A549 (cell line): ENCODE measurements around the gene ZC3H12C.

Experiments used
- POLR2A ChIP-seq: IDR thresholded peaks from 2 replicates; pipeline ENCODE4 v1.6.1; 2012; ENCODE audit warnings: mild to moderate bottlenecking, low read length
- SREBF2 ChIP-seq: fragments of 450-650 bp; IDR thresholded peaks from 2 replicates; pipeline ENCODE4 v1.6.1; 2014; ENCODE audit warnings: mild to moderate bottlenecking, moderate library complexity
- ZFP36 ChIP-seq: fragments of 450-650 bp; IDR thresholded peaks from 2 replicates; pipeline ENCODE4 v1.6.1; 2014; ENCODE audit warnings: borderline replicate concordance; ENCODE audit not compliant: partially characterized antibody
- TF ChIP-seq, protein P1 (sequence below): fragments of >200 bp; sonication (Bioruptor Twin); formaldehyde crosslinking; IDR thresholded peaks from 3 replicates; pipeline ENCODE4 v1.5.1; 2016

DNA sequence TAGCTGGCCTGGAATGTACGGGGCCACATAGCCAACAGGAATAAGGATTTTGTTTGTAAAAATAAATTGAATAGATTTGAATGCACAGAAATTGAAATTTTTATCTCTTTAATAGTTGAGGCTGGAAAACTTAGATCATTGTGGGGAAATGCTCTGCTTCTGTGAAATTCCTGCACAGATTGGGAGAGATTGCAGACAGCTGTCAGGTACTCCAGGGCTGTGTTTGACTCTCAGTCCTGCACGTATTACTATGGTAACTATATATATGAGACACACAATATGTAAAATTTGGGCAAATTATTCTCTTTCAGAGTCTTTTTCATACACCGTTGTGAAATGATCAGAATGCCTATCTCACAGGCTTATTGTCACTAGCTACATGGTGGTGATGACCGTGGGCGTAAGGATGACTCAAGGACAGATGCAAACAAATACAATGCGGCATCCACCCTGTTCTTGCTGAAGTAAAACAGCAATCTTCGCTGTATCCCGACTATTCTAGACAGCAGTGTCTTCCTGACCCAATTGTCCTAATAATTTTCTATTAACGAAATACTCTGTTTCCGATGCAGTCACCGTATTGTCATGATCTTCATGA, 79.4 kb downstream of the ZC3H12C start:
- TF ChIP-seq POLR2A (no peak), ZFP36 (no peak), SREBF2 (no peak)
- TF ChIP-seq, protein P1, sequence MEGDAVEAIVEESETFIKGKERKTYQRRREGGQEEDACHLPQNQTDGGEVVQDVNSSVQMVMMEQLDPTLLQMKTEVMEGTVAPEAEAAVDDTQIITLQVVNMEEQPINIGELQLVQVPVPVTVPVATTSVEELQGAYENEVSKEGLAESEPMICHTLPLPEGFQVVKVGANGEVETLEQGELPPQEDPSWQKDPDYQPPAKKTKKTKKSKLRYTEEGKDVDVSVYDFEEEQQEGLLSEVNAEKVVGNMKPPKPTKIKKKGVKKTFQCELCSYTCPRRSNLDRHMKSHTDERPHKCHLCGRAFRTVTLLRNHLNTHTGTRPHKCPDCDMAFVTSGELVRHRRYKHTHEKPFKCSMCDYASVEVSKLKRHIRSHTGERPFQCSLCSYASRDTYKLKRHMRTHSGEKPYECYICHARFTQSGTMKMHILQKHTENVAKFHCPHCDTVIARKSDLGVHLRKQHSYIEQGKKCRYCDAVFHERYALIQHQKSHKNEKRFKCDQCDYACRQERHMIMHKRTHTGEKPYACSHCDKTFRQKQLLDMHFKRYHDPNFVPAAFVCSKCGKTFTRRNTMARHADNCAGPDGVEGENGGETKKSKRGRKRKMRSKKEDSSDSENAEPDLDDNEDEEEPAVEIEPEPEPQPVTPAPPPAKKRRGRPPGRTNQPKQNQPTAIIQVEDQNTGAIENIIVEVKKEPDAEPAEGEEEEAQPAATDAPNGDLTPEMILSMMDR, result no peak
